OCI-LY7 (cell line): ENCODE measurements around the gene ZKSCAN4.

ENCODE experiments used
- CTCF ChIP-seq: fragments of 200-600 bp; sonication (generic); conservative IDR thresholded peaks from 2 replicates; pipeline ENCODE4 v1.5.1; 2014; ENCODE audit warnings: mild to moderate bottlenecking, antibody characterized with exemption, low read length, moderate library complexity, mixed read lengths
- EZH2phosphoT487 ChIP-seq: fragments of 200-600 bp; sonication (generic); IDR thresholded peaks from 2 replicates; pipeline ENCODE4 v1.6.1; 2018; ENCODE audit warnings: low read depth, borderline replicate concordance, mild to moderate bottlenecking, mixed run types, antibody characterized with exemption, low read length, moderate library complexity, mixed read lengths

DNA sequence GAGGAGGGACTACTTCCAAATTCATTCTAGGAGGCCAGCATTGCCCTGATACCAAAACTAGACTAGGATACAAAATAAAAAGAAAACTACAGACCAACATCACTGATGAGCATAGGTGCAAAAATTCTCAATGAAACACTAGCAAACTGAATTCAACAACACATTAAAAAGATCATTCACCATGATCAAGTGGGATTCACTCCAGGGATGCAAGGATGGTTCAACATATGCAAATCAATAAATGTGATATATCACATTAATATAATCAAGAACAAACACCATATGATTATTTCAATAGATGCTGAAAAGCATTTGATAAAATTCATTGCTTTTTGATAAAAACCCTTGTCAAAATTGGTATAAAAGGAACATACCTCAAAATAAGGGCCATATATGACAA lies 39.5 kb upstream of the ZKSCAN4 start:
- TF ChIP-seq CTCF (no peak), EZH2phosphoT487 (no peak)
